Suppressor macrophage treated with lipopolysaccharide for 4 hours (primary cell): ENCODE results near the gene PRKAR1B.
"Not testable (repeated sequence)": the region's sequence is repeated elsewhere in the genome, so short reads cannot be mapped to it uniquely, and the experiment has no call there.

ENCODE experiments used
- DNase-seq: peaks from one replicate; pipeline ENCODE4 v3.0.0-alpha.2; 2020

PRKAR1B gene

DNA sequence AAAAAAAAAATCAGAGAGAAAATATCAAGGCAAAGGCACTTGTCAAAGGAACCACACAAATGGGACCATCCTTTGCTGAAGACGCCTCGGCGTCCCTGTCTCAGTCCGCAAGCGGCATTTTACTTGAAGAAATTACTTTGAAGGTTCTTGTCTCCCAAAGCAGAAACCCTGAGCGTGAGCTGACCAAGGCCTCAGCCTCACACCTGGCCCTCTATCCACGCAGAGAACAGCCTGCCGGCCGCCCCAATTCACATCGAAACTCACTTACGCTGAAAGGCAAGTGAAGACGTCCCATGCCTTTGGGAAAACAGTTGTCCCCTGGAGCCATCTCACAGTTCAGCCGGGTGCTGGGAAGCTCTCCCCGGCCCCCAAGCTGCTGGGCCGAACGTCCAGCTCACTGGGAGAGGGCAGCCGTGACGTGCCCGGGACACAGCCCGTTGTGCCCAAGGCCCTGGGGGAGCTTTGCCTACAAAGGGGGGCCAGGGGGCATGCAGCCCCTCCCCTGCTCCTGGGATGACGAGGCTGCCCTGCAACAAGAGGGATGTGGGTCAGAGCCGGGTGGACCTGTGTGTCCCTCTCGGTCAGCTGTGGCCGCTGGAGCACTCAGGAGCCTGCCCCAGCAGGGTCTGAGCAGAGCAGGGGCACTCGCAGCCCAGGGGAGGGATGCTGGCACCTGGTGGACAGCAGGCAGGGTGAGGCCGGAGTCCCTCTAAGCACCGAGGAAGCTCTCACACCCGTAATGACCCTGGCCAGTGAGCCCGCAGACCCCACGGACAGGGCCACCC, 157.8 kb downstream of the PRKAR1B start:
- no peak for DNase-seq

DNA sequence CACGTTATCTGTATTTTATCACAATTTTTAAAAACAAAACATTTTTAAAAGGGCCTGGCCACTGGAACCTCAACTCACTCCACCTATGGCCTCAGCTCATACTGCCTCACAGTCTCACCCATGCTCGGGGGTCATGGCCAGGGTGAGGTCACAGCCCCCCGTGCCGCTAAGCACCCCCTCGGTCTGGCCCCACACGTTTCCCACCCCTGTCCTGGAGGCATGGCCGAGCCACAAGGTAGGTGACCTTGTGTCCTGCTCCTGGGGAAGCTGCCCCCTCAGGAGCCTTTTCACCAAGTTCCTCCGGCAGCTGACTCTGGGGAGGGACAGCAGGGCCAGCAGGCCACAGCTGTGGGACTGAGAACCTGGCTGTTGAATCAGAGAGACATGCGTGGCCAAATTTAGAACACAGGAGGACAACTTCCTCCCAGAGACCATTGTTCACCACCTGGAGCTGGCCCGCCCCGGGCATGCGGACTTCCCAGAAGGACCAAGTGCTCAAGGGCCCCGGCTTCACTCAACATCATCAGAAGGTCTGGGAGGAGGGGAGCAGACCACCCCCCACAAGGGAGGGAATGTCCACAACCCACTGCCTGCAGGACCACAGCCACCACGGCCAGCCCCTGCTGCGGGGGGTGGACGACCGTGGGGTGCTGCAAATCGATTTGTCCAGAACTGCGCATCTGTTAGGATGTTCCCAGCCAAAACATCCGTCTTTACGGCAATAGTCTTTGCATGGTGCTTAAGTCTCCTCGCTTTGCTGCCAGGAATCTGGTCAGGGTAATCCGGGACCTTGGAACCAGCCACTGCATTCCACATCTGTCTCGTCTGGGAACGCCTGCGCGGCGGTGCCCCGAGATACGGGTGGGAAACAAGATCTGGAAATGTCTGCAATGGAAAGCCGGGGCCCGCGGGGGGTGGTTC, 158.8 kb downstream of the PRKAR1B start:
- DNase-seq = no peak

DNA sequence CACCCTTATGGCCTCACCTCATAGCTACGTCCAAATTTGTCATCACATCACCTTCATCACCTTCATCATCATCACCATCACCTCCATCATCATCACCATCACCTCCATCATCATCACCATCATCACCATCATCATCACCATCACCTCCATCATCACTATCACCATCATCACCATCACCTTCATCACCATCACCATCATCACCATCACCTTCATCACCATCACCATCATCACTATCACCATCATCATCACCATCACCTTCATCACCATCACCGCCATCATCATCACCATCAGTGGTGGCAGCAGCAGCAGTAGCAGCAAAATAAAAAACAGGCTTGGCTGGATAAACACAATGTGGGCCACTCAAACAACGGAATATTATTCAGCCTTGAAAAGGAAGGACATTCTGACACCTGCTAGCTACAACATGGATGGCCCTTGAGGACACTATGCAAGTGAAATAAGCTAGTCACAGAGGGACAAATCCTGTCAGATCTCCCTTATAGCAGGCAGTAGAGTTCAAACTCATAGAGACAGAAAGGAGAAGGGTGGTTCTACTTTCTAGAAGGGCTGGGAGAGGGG, 159.7 kb downstream of the PRKAR1B start:
- DNase-seq = no peak

DNA sequence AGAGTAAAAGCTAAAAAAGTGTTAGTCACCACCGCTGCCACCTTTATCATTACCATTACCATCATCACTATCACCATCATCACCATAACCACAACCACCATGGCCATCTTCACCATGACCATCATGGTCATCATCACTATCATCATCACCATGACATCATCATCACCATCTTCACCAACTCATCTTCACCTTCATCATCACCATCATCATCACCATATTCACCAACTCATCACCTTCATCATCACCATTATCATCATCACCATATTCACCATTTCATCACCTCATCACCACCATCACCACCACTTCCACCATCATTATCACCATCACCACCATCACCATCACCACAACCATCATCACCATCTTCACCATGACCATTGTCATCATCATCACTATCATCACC, 161.0 kb downstream of the PRKAR1B start:
- no peak for DNase-seq

DNA sequence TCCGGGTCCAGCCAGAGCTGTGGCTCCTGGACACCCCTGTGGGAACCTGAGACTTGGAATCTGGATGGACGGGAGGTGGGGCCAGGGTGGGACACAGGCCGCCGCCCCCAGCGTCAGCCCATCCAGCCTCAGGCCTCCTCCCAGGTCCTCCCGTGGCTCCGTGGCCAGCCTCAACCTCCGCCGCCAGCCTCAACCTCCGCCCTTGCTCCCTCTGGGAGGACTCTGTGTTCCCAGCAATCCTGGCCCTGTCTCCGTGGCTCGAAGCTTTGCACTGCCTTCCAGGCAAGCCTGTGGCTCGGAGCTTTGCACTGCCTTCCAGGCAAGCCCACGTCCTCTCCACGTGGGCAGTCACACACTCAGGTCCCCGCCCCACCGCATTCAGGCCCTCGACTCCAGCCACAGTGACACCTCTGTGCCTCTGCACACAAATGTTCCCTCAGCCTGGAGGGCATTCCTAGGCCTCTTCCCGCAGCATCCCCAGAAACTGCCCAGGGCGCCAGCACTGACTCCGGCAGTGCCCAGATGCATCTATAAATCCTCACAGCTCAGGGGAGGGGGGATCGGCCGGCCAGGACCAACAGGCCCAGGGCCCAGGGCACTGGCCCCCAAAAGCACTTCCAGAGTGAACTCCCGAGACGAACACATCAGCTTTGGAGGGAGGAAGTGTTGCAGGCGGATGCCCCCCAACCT, 162.8 kb downstream of the PRKAR1B start:
- no peak for DNase-seq

DNA sequence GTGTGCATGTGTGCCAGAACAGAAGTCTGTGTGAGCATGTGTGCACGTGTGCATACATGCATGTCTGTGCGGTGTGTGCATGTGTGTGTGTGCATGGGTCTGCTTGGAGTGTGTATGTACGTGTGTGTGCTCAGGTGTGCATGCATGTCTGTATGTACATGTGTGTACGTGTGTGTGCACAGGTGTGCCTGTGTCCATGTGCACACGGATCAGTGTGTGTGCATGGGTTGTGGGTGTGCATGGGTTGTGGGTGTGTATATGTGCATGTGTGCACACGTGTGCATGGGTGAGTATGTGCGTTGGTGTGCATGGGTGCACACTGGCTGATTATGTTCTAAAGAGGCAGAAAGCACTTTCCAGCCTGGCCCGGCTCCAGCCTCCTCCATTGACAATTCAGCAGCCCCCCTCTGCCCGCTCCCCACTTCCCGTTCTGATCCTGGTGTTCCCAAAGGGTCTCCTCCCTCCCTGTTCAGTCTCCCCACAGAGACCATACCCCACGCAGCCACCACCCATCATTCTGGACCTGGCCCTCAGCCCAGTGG, 163.4 kb downstream of the PRKAR1B start:
- no peak for DNase-seq

DNA sequence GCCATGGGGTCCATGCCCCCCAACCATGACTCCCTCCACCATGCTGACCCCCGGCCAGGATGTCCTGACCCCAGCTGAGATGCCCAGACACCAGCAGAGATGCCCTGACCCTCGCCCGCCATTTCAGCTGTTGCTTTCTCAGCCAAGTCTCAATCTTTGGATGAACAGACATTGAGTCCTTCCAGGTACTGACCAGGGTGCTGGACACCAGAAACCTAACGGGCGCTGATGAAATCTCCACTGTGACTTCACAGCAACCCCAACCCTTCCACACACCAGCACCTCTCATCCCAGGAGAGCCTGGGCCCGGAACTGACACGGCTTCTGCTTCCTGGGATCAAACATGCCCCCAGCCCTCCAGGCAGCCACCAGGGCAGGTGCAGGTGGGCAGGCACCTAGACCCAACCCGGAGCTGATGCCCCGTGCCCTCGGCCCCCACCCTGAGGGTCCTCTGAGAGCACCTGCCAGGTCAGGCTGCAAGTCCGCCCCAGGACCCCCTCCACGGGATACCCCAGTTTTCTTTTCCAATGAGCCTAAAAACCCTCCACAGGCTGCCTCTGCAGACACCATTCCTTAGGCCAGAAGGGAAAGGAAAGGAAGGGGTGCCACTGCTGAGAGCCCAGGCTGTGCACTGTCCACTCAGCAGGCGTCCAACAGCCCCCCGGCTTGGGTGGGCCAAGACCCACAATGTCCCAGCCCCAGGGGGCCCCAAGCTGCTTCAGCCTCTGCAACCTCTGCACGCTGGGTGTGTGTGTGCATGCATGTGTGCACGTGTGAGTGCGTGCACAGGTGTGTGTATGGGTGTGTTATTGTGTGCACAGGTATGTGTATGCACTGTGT, 164.1 kb downstream of the PRKAR1B start:
- DNase-seq = no peak

DNA sequence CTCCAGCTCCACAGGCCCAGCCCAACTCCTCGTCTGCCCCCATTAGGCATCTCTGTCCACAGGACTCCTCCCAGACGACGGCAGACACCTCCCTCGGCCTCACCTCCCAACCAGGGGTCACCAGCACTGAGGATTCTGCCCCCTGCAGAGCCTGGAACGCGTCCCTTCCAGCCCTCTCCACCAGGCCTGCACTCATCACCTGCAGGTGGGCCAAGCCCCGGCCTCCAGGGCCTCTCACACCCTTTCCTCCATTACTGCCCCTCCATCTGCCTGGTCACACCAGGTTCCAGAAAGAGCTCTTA, 164.8 kb downstream of the PRKAR1B start:
- DNase-seq = no peak

DNA sequence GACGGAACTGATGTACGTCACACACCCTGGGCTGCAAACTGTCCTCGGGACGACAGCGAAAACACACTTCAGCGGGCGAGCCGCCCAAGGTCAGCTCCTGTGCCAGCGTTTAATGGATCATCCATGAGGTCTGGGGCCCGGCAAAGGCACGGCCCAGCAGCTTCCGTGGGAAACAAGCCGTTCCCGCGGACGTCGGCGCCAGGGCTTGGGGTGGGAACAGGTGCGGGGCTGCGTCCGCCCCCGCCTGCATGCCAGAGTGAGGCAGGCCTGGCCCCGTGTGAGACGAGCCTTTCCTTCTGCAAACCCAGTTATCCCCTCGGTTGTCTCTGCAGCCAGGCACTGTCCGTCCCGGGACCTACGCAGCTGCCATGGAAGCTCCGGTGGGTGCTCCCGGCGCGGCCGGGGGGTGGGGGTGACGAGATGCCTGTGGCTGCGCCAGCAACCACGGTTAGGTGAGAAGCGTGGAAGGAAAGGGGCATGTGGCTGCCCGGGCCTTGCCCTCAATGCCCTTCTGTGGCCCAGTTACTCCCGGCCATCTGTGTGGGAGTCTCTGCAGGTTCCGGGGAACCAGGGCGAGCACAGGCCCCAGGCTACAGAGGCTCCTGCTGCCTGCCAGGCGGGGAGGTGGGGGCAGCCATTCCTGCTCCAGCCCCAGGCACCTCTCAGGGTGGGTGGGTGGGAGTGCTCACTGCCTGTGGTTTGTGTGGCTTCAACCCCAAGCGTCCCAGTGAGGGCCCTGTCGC, 165.3 kb downstream of the PRKAR1B start:
- no peak for DNase-seq

DNA sequence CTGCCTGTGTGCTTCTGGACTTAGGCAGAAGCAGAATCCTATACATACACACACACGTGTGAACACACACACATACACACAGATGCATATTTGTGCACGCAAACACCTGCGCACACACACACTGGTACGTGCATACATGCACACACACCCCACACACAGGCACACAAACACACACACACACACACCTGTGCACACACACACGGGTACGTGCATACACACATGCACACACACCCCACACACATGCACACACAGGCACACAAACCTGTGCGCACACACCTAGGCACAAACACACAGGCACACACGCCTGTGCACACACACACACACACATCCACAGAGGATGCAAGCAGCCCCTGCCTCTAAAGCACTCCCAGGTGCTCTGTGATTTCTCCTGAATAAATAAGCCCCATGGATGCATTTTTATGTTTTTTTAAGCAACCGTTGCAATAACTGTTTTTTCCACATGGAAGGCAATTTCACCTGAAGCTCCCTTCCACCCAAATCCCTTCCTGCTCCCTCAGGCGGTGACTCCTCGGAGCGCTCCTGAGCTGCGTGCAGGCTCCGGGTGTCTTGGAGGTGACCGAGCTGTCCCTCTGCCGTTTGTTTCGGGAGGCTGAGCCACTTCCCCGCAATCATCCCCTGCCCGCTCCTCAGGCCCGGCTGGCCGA, 166.0 kb downstream of the PRKAR1B start:
- DNase-seq = no peak

DNA sequence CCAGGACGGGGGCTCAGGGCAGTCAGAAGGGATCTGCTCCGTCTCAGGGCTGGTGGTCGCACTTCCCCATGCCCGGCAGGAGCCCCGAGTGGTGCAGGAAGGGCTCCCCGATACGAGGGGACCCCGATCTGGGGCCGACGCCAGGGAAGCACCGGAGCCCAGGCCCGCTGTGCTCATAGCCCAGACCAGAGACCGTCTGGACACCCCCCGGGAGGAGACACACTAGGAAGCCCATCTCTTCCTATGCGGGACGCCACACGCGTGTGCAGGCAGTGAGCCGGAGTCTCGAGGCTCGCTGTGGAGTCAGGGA, 167.7 kb downstream of the PRKAR1B start:
- no peak for DNase-seq

DNA sequence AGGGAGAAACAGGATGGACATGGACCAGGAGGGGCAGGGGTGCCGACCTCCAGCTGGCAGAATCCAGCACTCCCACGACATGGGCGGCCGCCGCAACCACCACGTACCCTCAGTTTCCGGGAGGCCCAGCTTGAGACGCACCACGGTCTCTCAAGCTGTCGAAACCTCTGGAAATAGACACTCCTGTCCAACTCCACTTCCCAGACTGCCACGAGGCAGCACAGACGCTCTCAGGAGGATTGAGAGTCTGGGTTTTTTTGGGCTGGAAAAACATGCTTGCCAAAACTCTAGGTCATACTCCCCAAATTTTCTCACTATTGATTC, 169.6 kb downstream of the PRKAR1B start:
- no peak for DNase-seq

DNA sequence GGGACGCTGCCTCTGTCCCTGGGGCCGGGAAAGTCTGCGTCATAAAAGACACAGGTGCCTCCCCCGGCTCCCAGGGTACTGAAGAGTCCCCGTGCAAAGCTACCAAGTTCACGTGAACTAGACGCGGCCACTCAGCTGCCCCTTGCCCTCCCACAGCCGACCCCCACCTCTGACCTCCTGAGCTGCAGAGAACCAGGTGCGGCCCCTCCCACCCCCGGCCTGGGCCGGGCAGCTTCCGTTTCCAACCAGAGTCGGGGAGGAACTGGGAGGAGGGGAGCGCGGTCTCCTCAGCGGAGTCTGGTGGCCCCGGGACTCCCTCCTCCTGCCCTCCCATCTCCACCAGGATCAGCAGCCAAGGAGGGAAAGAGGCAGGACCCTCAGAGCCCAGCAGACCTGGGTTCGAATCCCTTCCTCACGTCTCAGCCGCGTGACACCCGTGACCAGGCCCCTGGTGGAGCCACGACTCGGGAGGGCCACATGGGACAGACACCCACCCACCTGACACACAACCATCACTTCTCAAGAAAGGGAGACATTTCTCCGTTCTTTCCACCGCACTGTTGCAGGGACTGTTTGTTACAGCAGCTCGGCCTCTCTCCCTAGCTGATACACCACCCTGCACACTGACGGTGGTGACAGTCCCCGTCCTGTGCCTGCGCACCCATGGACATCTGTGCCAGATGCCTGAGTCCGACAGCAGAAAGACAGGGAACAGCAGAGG, 170.1 kb downstream of the PRKAR1B start:
- DNase-seq = no peak

DNA sequence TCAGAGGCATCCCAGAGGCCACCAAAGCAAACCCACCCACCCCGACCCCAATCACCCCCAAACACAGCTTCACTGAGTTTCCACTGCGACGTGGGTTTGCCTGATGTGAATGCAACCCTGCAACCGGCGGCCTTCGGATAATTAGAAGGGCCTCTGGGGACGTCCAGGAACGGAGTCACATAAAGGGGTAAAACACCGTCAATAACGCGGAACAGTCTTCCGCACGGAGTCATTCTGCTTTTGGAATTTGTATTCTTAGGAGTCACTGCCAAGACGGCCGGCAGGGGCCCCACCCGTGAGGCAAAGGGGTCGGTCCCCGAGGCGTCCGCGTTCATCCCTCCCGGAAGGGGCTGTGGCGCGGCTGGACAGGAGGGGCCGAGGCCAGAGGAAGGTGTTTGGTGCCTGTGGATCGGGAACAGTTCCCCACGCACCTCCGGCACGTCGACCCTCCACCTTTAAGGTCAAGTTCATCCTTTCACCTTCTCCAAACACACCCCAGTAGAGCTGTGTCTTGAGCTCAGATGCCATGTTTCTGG, 170.7 kb downstream of the PRKAR1B start:
- no peak for DNase-seq

DNA sequence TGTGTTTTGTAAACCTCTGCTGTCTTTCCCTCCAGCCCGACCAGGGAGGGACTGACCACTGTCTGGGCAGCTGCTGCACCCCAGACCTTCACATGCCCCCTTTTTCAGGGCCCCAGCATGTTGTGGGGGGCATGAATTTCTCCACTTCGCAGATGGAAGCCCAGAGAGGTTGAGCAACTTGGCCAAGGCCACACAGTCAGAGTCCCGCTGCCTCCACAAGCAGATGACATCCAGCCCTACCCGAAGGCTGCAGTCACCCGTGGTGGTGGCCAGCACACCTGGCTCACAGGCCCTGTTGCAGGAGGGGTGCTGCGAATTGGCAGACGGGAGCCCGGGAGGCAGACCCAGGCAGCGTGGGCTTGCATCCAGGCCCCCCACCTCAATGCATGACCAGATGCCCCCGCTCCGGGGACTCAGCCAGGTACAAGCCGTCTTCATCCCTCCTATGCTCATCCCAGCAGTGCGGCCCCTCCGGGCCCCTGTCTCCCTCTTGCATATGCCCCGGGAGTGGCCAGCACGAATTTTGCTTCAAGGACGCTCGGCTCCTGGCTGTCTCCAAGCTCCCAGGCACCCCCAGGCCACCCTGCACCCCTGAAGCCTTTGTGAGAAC, 171.4 kb downstream of the PRKAR1B start:
- no peak for DNase-seq

DNA sequence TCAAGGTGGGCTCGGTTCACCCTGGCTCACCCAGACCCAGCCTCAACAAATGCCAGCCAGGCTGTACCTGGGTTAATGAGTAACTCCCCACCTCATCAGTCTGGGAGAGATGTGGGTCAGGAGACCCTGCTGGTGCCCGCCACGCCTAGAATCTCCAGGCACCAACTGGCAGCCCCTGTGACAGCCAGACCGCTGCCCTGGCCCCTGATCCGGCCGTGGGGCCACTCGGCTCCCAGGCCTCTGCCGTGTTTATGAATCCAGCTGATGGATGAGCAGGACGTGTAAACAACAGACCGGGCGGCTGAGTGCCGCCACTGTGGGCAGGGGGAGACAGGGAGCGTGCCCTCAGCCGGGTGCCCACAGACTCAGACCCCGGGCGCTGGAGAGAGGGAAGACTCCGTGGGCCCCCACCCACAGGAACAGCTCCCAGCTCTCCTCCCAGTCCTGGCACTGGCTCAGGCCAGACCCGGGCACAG, 173.4 kb downstream of the PRKAR1B start:
- no peak for DNase-seq

DNA sequence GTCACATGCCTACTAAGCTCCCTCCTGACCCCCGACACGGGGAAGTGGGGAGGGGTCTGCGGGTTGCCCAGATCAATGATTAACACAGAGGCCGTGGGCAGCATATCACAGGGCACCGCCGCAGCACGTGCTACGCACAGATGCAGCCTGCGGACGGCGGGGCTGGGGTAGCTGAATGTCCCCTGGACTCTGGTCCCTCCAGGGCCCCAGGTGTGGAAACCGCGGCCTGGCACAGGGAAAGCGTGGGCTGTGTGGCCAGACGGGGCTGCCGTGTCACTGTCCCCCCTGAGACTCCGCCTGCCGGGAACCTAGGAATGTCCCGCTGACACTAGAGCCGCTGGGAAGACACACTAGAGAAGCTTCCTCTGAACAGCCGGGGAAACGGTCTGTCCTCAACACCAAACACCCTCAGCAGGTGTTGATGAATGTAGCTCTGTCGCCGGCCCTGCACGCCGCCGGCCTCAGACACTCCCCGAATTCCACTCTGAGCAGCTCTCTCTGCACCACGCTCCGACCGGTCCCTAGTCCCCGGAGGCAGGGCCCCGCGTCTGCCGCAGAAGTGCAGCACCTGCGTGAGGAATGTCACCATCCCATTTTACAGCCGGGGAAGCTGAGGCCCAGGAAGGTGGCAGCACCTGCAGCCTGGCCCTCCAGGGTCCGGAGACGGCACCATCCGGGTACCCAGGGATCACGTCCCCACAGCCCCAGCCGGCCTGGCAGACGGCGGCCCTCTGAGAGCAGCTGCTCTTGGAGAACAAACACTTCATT, 174.0 kb downstream of the PRKAR1B start:
- DNase-seq = no peak

DNA sequence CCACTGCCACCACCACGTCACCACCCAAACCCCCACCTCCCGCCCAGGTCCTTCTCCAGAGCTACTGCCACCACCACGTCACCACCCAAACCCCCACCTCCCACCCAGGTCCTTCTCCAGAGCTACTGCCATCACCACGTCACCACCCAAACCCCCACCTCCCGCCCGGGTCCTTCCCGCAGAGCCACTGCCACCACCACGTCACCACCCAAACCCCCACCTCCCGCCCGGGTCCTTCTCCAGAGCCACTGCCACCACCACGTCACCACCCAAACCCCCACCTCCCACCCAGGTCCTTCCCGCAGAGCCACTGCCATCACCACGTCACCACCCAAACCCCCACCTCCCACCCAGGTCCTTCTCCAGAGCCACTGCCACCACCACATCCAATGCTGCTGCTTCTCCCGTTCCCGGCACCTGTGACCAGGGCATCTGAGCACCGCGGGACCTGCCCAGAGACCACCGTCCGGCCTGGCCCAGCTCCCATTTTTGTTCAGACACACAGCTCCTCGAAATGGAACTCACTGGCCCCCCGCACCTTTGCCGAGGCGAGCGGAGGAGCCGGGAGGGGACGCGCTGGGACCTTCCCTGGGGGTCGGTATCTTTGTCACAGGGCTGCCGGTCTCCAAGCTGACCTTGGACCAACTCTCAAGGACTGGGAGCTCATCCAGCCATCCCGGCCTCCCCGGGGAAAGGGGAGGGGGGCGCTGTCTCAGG, 174.8 kb downstream of the PRKAR1B start:
- DNase-seq = not testable (repeated sequence)
